ENCODE results near the gene TFEC. TPM values are rescaled to one million over a fixed set of nuclear protein-coding genes. Genes with fewer than 3 reads are reported as not detected.
"Not testable (repeated sequence)": the region's sequence is repeated elsewhere in the genome, so short reads cannot be mapped to it uniquely, and the experiment has no call there.

Gene TFEC
- polyA plus RNA-seq, 5 donors, result 1.3 to 2.0 (median 1.7) TPM

GRCh38 chr7:115930184-115930583, 100.4 kb downstream of the TFEC start:
- DNase-seq, result not testable (repeated sequence)

DNA sequence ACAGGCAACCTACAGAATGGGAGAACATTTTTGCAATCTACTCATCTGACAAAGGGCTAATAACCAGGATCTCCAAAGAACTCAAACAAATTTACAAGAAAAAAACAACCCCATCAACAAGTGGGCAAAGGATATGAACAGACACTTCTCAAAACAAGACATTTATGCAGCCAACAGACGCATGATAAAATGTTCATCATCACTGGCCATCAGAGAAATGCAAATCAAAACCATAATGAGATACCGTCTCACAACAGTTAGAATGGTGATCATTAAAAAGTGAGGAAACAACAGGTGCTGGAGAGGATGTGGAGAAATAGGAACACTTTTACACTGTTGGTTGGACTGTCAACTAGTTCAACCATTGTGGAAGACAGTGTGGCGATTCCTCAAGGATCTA, 100.8 kb downstream of the TFEC start:
- not testable (repeated sequence) for DNase-seq

DNA sequence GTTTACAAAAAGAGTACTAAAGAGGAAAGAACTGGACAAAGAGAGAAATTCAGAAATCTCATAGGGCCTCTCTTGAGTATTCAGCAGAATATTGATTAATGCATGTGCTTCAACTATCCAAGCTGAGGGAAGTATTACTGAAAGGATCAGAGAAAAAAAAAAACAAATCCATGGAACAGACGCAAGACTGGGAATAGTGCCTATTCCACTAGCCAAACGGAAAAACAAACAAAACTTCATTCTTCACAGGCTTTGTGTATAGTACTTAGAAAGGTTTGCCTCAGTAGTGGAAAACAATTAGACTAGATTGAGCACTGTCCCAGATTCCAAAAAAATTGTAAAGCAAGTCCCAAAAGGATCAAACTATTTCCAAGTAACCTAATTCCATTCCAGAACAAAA, 106.2 kb downstream of the TFEC start:
- DNase-seq, result no peak

DNA sequence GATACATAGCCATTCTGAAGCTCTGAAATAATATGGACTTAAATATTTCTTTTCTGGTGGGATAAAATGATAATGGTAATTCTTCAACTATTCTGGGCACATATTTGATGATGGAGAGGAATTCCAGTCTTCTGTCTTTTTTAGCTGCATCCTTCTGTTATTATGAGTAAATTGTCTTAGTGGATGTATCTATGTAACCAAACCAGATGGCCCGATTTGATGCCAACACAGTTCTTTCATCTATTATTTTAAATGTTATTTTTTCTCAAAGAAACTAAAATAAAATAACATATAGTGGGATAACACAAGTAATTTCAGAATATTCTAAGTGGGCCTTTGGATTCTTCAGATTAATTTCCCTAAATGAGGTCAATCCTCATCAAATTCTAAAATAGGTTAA, 110.2 kb downstream of the TFEC start:
- DNase-seq, result no peak

GRCh38 chr7:115914951-115915350, 115.6 kb downstream of the TFEC start:
- peak; percentile 47 to 55 for DNase-seq

DNA sequence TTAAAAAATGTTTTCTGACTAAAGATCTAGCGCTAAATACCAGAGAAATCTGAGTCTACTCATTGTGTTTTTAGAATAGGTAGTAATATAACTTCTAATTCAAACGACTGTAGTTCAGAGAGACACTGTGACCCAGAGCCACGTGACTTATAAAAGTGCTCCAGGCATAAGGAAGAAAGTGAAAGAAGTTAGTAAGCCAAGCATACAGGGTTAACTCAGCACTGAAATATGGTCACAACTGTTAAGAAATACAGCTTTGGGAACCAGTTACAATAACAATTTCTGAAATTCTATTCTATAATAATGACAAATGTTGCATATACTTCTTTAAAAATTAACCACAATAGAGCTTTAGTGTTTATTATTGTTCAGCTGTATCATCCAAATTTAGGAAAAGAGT, 119.1 kb downstream of the TFEC start:
- DNase-seq, result no peak

DNA sequence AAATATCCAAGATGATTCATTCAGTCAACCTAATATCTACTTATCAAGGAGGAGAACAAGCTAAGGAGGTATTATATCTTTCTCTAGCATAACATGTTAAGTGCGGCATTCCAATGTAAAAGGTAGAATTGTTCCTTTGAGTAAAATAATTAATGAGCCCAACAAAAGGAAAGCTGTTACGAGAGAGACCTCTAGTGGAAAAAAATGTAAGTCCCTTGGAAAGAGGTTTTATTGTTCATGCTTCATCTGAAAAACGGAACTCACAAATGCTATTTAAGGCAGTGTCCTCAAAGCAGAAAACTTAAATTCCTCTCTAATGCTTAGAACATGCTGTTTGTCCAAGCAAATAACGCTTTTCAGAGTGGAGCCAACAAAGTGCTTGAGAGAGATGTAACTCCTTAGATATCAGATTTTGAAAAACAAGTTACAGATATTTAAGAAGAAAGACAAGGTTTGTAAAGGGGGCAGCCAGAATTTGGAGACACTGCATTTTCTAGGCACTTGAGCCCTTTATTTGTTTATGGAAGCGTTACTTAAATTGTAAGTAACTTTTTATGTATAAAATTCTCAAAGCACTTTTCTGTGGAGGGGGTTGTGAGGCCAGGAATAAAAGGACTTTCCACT, 119.9 kb downstream of the TFEC start:
- peak; percentile 16 to 51 for DNase-seq

GRCh38 chr7:115906731-115907130, 123.8 kb downstream of the TFEC start:
- DNase-seq, result no peak

GRCh38 chr7:115889669-115889984, 140.9 kb downstream of the TFEC start:
- DNase-seq, result no peak

- DNase-seq, result no peak
Measured at GRCh38 chr7:115888981-115889668, 141.4 kb downstream of the TFEC start.

DNA sequence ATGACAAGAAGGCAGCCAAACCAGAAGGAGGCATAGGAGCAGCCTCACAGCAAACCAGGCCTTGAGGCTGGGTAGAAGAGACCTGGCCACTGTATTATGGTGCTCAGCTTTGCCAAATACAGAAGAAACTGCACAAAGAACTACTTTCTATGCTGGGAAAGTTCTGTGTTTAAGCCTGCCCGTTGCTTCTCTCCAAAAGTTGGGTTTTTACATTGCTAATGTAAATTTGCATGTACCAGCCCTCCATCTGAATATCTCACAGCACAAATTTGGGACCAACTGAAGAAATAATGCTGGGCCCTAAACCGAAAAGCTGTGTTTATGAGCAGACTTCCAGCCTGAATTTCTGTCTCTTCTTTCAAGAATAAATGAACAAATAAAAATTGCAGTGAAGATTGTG, 145.0 kb downstream of the TFEC start:
- DNase-seq, result no peak

Other genes starting within 250 kb of the TFEC start
- 10 to 100 TPM; 53.1 to 74.8 (median 71.9) TPM for gene TES, start 179.8 kb upstream of the TFEC start, polyA plus RNA-seq (ENCODE audit: insufficient read depth in 1 of 5, insufficient read length in 5 of 5, low replicate concordance in 1 of 5)

All from right lung (tissue), 5 donors.